ENCODE results near the gene CCKAR. TPM values are rescaled to one million over a fixed set of nuclear protein-coding genes. Genes with fewer than 3 reads are reported as not detected.

The CCKAR gene
- total and polyA plus RNA-seq, 2 of the 8 experiments (the other 6 are each of a cell fraction or from before 2014, with no cell fraction given), result not detected

GRCh38 chr4:26475716-26476115 is 14.6 kb downstream of the CCKAR start:
- H3K4me3 ChIP-seq (ENCODE audit: extremely low read depth in 1 of 4, insufficient read depth in 2 of 4, low read depth in 3 of 4, low read length in 4 of 4), result no peak overlapping the region
- DNase-seq (ENCODE audit: low read depth in 1 of 2, low spot score in 2 of 2), result no peak
- no peak overlapping the region for H3K4ac ChIP-seq (replicated peaks; ENCODE audit: insufficient read length, low read depth, low read length)
- H3K14ac ChIP-seq (ENCODE audit: insufficient read length), result no peak overlapping the region
- H2BK20ac ChIP-seq (ENCODE audit: low read length), result no peak overlapping the region
- no peak overlapping the region for H2BK15ac ChIP-seq (ENCODE audit: low read length)
- POLR2A ChIA-PET (ENCODE audit: partially characterized antibody), result no interaction called here
- no peaks in the 10 kb centered on the region for H3K27me3 ChIP-seq (replicated peaks in 1 of 4; ENCODE audit: control insufficient read depth in 3 of 4, extremely low read depth in 1 of 4, insufficient read depth in 3 of 4, low read length in 3 of 4)
- no peaks in the 10 kb centered on the region for H3K23me2 ChIP-seq (ENCODE audit: low read depth, low read length)
- no peak overlapping the region for H3K18ac ChIP-seq (ENCODE audit: extremely low read depth, low read length)
- TF ChIP-seq SP1 (IDR thresholded peaks at IDR 0.05; ENCODE audit: low read depth, low read length), result no peak
- no peak for TF ChIP-seq KDM5A (IDR thresholded peaks at IDR 0.05; ENCODE audit: low read length)
- TF ChIP-seq GABPA (IDR thresholded peaks at IDR 0.05; ENCODE audit: borderline replicate concordance, insufficient read depth, low read length), result no peak
- no peak for TF ChIP-seq JUN (IDR thresholded peaks at IDR 0.05; ENCODE audit: low read depth, low read length)
- TF ChIP-seq CHD2 (IDR thresholded peaks at IDR 0.05; ENCODE audit: low read length), result no peak
- no peak for TF ChIP-seq SP4 (IDR thresholded peaks at IDR 0.05; ENCODE audit: low read length)
- no peak for TF ChIP-seq USF2 (IDR thresholded peaks at IDR 0.05; ENCODE audit: low read length)
- no peak for TF ChIP-seq ATF2 (IDR thresholded peaks at IDR 0.05; ENCODE audit: low read length)
- TF ChIP-seq CHD1 (IDR thresholded peaks at IDR 0.05; ENCODE audit: low read depth, low read length), result no peak
- no peak for TF ChIP-seq BCL11A (IDR thresholded peaks at IDR 0.05; ENCODE audit: low read depth in 2 of 2, low read length in 2 of 2)
- no peak for TF ChIP-seq EZH2 (IDR thresholded peaks at IDR 0.05; ENCODE audit: low read depth, low read length, severe bottlenecking)
- no peak overlapping the region for H3K23ac ChIP-seq (ENCODE audit: insufficient read length)
- no peak overlapping the region for H2AFZ ChIP-seq (ENCODE audit: low read length)
- no peaks in the 10 kb centered on the region; a peak in 1 of 7 replicates for H3K4me1 ChIP-seq (replicated peaks in 1 of 4; ENCODE audit: control insufficient read depth in 3 of 4, insufficient read depth in 4 of 4, low read length in 3 of 4)
- no peak overlapping the region for H3K4me2 ChIP-seq (ENCODE audit: insufficient read depth in 1 of 2, low read depth in 2 of 2, low read length in 2 of 2)
- no peaks in the 10 kb centered on the region for H3K79me2 ChIP-seq (ENCODE audit: control insufficient read depth in 1 of 2, insufficient read depth in 2 of 2, low read length in 2 of 2)
- no peak overlapping the region for H2BK120ac ChIP-seq (replicated peaks; ENCODE audit: low read depth, low read length)
- CTCF ChIA-PET (ENCODE audit: partially characterized antibody), result interaction anchor here (0.6 to 4.9 kb wide), 5 partner anchors 16 to 528 kb away, joined by 3 to 33 read pairs (median 3); no protein-coding TSS in a partner anchor
- no peak overlapping the region for H4K8ac ChIP-seq (ENCODE audit: extremely low read depth, insufficient read depth, low read length)
- no peaks in the 10 kb centered on the region for H3K36me3 ChIP-seq (ENCODE audit: control insufficient read depth in 2 of 4, insufficient read depth in 4 of 4, low read length in 3 of 4)
- no peak overlapping the region for H3K27ac ChIP-seq (ENCODE audit: low read depth, low read length)
- no peak overlapping the region for H3K9ac ChIP-seq (replicated peaks in 1 of 4; ENCODE audit: extremely low read depth in 1 of 4, low read depth in 3 of 4, low read length in 3 of 4)
- no peak overlapping the region for H2BK12ac ChIP-seq (ENCODE audit: low read depth, low read length)
- no peak overlapping the region for H4K5ac ChIP-seq (ENCODE audit: insufficient read length, low read depth, low read length)
- no peaks in the 10 kb centered on the region for H4K20me1 ChIP-seq (replicated peaks in 1 of 2; ENCODE audit: control insufficient read depth in 1 of 2, insufficient read depth in 2 of 2, low read length in 2 of 2)
- H3K79me1 ChIP-seq (ENCODE audit: low read depth, low read length), result no peaks in the 10 kb centered on the region
- no peak overlapping the region for H2BK5ac ChIP-seq (ENCODE audit: low read depth, low read length)
- no peak overlapping the region for H4K91ac ChIP-seq (replicated peaks; ENCODE audit: insufficient read length, low read length)
- H3K9me3 ChIP-seq (ENCODE audit: insufficient read depth in 2 of 2, low read depth in 1 of 2, low read length in 1 of 2), result no peaks in the 10 kb centered on the region
- WGBS, 2 experiments (ENCODE audit: extremely low coverage in 1 of 2, insufficient coverage in 1 of 2, insufficient read length in 1 of 2, insufficient replicate concordance in 2 of 2, low coverage in 1 of 2, low lambda C conversion rate in 2 of 2, missing lambda C conversion rate in 1 of 2), result 81% methylated on average over 8 of the region's 8 CpGs; no CpG with 5 or more reads in 1 of the 2 experiments
- H3K56ac ChIP-seq (replicated peaks; ENCODE audit: insufficient read length, low read depth, low read length), result no peak overlapping the region
- FAIRE-seq, result no peak
- H2AK5ac ChIP-seq (ENCODE audit: low read depth, low read length), result no peak overlapping the region
